HG02970 (cell line): ENCODE measurements around the gene VIL1.

Source experiments
- ATAC-seq: cut with Tn5 transposase; IDR thresholded peaks from one replicate; pipeline ENCODE4 v1.9.1; 2021; ENCODE audit warnings: mild to moderate bottlenecking, moderate library complexity, moderate number of reproducible peaks; ENCODE audit not compliant: unreplicated experiment, low FRiP score

The VIL1 gene

GRCh38 chr2:218479595-218479994 is 60.7 kb downstream of the VIL1 start:
- no peak for ATAC-seq

GRCh38 chr2:218482651-218483050 is 63.7 kb downstream of the VIL1 start:
- no peak for ATAC-seq

- no peak for ATAC-seq
Observed at GRCh38 chr2:218485986-218486667, 67.2 kb downstream of the VIL1 start.

GRCh38 chr2:218500501-218501060 is 81.7 kb downstream of the VIL1 start:
- no peak for ATAC-seq

- no peak for ATAC-seq
Observed at GRCh38 chr2:218501665-218502064, 82.7 kb downstream of the VIL1 start.
